BJ (cell line): ENCODE data around the gene RBBP8NL. TPM values are rescaled to one million over a fixed set of nuclear protein-coding genes. Genes with fewer than 3 reads are reported as not detected.

Experiments used
- CTCF ChIA-PET: fragments of 350-600 bp; formaldehyde crosslinking; extraction: SDS; loops from one replicate; lab custom pipeline; 2021; ENCODE audit warnings: antibody characterized with exemption, inconsistent platforms; lab: Yijun Ruan, JAX
- POLR2A ChIA-PET: fragments of 300-600 bp; sonication (Branson Sonifier 250); formaldehyde crosslinking; extraction: SDS; loops from one replicate; lab custom pipeline; 2021; ENCODE audit warnings: antibody characterized with exemption; lab: Charles Lee
- DNase-seq: peaks from one replicate; pipeline ENCODE4 v3.0.0-alpha.2; 2011; ENCODE audit warnings: low read depth
- H3K27me3 ChIP-seq: 2 replicates; pipeline ENCODE4 v1.6.0; 2011; ENCODE audit warnings: low read length; ENCODE audit not compliant: control insufficient read depth, insufficient read depth
- H3K36me3 ChIP-seq: 2 replicates; pipeline ENCODE4 v1.5.1; 2011; ENCODE audit warnings: low read length; ENCODE audit not compliant: control insufficient read depth, insufficient read depth
- H3K4me3 ChIP-seq: 2 replicates; pipeline ENCODE4 v1.5.1; 2011; ENCODE audit warnings: low read depth, mild to moderate bottlenecking, control low read depth, low read length
- polyA plus RNA-seq: library from polyadenylated mRNA; depleted of rRNA; stranded (reverse); fragments of >200 nt; gene quantifications from 2 replicates; pipeline ENCODE4 v1.2.3, GENCODE V29; 2011
- TF ChIP-seq, protein P1 (sequence below): IDR thresholded peaks from 2 replicates; pipeline ENCODE4 v1.5.1; 2011; ENCODE audit warnings: low read depth, mild to moderate bottlenecking, control low read depth, inconsistent platforms, low read length, moderate library complexity; ENCODE audit not compliant: insufficient read depth

RBBP8NL gene
- polyA plus RNA-seq, 1 experiment: not detected

DNA sequence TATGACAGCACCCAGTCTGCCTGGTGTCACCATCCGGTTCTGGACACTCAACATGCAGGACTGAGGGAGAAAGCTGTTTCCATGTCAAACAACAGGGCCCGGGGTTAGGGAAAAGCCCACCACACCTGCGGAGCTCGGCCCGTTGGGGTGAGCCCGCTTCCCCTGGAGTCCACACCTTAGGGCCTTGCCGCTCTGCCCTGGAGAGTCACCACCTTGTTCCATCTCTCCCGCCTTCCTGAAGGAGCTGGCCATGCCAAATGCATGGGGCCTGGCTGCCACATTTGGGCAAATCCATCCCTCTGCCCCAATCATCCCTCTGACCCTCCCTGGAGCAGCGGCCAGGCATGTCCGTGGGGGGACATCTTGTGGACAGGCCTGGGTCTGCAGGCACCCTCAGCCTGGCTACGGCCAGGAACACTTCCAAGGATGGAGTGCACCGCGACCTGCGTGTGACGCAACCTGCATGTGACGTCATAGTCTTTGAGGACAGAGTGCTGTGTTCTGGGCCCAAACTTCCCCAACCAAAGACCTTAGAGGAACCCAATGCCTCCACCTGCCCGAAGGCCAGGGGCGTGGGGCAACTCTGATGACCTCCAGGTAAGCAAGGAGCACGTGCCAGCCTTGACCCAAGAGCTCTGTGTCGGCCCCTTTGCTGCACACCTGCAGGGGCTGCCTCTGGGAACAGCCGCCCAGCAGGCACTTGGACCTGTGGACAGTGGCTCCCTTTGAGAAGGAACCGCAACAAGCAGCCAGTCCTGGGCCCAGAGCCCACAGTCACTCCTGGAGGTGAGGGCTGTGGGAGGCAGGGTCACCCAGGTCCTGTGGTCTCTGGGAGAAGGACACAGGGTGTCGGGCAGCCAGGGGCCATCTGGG is 22.0 kb downstream of the RBBP8NL start:
- Histone ChIP-seq H3K27me3 (no peaks in the 10 kb centered on the region), H3K4me3 (no peak overlapping the region), H3K36me3 (no peaks in the 10 kb centered on the region)
- ChIA-PET CTCF (interaction anchor here (1.0 to 1.4 kb wide), 4 partner anchors 10 to 104 kb away, joined by 3 to 4 read pairs (median 4); partner anchors contain the start of gene ADRM1), POLR2A (no interaction called here)
- TF ChIP-seq, protein P1, sequence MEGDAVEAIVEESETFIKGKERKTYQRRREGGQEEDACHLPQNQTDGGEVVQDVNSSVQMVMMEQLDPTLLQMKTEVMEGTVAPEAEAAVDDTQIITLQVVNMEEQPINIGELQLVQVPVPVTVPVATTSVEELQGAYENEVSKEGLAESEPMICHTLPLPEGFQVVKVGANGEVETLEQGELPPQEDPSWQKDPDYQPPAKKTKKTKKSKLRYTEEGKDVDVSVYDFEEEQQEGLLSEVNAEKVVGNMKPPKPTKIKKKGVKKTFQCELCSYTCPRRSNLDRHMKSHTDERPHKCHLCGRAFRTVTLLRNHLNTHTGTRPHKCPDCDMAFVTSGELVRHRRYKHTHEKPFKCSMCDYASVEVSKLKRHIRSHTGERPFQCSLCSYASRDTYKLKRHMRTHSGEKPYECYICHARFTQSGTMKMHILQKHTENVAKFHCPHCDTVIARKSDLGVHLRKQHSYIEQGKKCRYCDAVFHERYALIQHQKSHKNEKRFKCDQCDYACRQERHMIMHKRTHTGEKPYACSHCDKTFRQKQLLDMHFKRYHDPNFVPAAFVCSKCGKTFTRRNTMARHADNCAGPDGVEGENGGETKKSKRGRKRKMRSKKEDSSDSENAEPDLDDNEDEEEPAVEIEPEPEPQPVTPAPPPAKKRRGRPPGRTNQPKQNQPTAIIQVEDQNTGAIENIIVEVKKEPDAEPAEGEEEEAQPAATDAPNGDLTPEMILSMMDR: peak; percentile 67
- no peak for DNase-seq

DNA sequence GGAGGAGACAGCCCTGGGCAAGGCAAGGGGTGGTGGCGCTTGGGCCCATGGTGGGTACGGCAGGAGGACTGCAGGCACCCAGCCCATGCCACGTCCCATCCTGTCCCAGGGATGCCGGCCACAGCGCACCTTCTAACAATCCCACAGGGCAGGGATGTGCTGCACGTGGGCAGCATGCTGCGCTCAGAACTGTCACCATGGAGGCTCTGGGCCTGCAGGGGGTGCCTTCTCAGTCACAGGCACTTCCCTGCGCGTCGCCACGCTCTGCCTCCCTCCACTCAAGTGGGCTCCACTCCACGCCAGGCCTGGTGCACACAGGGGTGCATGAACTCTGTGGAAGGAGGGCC is 22.6 kb downstream of the RBBP8NL start:
- POLR2A ChIA-PET: no interaction called here
- CTCF ChIA-PET: interaction anchor here (1.0 to 1.4 kb wide), 2 partner anchors 15 to 103 kb away, joined by 4 read pairs; partner anchors contain the start of gene ADRM1
- H3K27me3 ChIP-seq: no peaks in the 10 kb centered on the region
- TF ChIP-seq, protein P1: no peak
- H3K36me3 ChIP-seq: no peaks in the 10 kb centered on the region
- H3K4me3 ChIP-seq: no peak overlapping the region
- no peak for DNase-seq

DNA sequence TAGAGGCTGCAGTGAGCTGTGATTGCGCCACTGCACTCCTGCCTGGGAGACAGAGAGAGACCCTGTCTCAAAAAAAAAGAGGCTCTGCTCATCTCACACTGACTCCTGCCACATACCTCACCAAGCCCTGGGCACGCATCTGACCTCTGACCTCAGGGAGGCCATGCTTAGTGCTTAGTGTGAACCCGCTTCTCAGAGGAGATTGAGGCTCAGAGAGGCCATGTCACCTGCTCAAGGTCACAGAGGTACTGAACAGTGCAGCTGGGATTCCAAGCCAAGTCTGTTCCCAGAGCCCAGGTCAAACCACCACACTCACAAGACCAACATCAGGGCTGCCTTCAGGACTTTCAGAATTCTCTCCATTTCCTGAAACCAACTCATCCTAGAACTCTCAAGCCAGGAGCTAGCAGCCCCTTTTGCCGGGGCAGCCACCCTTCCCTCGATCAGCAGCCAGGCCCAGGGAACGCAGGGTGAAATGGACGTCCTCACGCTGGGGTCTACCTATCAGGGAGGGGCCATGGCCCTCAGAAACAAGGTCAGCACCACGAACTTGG is 23.1 kb downstream of the RBBP8NL start:
- no peak overlapping the region for H3K4me3 ChIP-seq
- H3K27me3 ChIP-seq: no peaks in the 10 kb centered on the region
- POLR2A ChIA-PET: no interaction called here
- CTCF ChIA-PET: no interaction called here
- TF ChIP-seq, protein P1: no peak
- DNase-seq: no peak
- H3K36me3 ChIP-seq: no peaks in the 10 kb centered on the region

DNA sequence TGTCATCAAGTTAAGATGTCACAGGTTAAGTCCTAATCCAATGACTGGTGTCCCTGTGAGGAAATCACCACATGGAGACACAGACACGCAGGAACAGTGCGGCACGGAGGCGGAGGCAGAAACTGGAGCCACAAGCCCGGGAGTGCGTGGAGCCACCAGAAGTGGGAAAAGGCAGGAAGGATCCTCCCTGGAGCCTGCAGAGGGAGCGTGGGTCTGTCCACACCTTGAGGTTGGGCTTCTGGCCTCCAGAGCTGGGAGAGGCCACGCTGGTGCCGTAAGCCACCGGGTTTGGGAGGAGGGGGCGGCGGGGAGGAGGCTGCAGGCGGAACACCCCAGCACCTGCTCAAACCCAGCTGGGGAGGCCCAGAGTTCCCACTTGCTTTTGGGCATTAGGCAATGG is 24.0 kb downstream of the RBBP8NL start:
- ChIA-PET POLR2A (no interaction called here), CTCF (interaction anchor here (0.6 kb wide), 1 partner anchor 62 kb away, joined by 3 read pairs; no protein-coding TSS in a partner anchor)
- Histone ChIP-seq H3K4me3 (no peak overlapping the region), H3K27me3 (no peaks in the 10 kb centered on the region), H3K36me3 (no peaks in the 10 kb centered on the region)
- TF ChIP-seq, protein P1: no peak
- no peak for DNase-seq

DNA sequence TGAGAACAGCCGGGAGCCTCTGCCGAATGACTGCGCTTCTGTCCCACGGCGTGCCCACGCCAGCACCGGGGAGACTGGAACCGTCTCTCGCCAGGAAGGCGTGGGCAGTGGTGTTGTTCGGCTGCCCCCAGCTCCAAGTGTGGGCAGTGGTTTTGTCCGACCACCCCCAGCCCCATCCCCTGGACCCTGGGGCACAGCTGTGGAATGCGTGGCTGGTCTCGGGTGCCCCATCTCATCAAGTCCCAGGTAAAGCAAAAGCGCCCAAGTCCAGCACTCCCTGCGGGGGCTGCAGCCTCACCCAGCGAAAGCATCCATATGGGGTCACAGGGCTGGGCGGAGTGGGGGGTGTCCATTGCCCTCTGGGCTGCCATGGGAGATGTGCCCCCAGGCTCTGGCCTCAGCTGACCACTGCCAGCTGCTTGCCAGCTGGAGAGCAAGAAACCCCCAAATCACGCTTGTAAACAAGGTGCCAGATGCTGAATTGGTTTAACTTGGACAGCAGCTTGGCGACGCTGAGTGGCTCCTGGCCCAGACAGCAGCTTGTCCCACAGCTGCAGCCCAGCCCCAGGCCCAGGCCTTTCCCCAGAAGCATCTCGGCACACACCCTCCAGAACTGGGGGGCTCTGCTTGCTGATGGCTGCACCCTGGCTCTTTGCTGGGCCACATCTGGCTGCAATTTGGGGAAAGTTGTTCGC is 24.7 kb downstream of the RBBP8NL start:
- Histone ChIP-seq H3K27me3 (no peaks in the 10 kb centered on the region), H3K36me3 (no peaks in the 10 kb centered on the region), H3K4me3 (no peak overlapping the region)
- ChIA-PET CTCF (interaction anchor here (0.6 to 1.5 kb wide), 2 partner anchors 27 to 61 kb away, joined by 3 read pairs; no protein-coding TSS in a partner anchor), POLR2A (no interaction called here)
- TF ChIP-seq, protein P1: no peak
- DNase-seq: no peak
